GM23338 (cell line): ENCODE data around the gene HLX. TPM values are rescaled to one million over a fixed set of nuclear protein-coding genes. Genes with fewer than 3 reads are reported as not detected.

Experiments
- ATAC-seq: fragments of 200-7000 bp; cut with Tn5 transposase; 3 replicates; pipeline ENCODE4 v1.9.1; 2020
- DNase-seq: peaks from one replicate; pipeline ENCODE4 v3.0.0-alpha.2; 2015; ENCODE audit warnings: low spot score
- H2AFZ ChIP-seq: fragments of 200-600 bp; sonication (generic); 2 replicates; pipeline ENCODE4 v1.8.0; 2016; ENCODE audit warnings: antibody characterized with exemption, mild to moderate bottlenecking, moderate library complexity
- H3F3A ChIP-seq: fragments of 200-600 bp; sonication (generic); replicated peaks from 2 replicates; pipeline ENCODE4 v1.8.0; 2017; ENCODE audit warnings: antibody characterized with exemption, mixed run types, low read depth
- H3K27ac ChIP-seq: fragments of 200-600 bp; sonication (generic); 2 replicates; pipeline ENCODE4 v1.6.1; 2016; ENCODE audit warnings: low read depth
- H3K27me3 ChIP-seq: fragments of 200-600 bp; sonication (generic); 2 replicates; pipeline ENCODE4 v1.8.0; 2016; ENCODE audit warnings: mild to moderate bottlenecking, mixed run types, moderate library complexity; ENCODE audit not compliant: insufficient read depth
- H3K36me3 ChIP-seq: fragments of 200-600 bp; sonication (generic); 2 replicates; pipeline ENCODE4 v1.8.0; 2016; ENCODE audit warnings: mild to moderate bottlenecking; ENCODE audit not compliant: insufficient read depth
- H3K4me1 ChIP-seq: fragments of 200-600 bp; sonication (generic); 2 replicates; pipeline ENCODE4 v1.8.0; 2016; ENCODE audit warnings: mild to moderate bottlenecking, moderate library complexity; ENCODE audit not compliant: insufficient read depth
- H3K4me2 ChIP-seq: fragments of 200-600 bp; sonication (generic); 2 replicates; pipeline ENCODE4 v1.7.1; 2017; ENCODE audit warnings: mixed run types
- H3K4me3 ChIP-seq: fragments of 200-600 bp; sonication (generic); 2 replicates; pipeline ENCODE4 v1.6.1; 2016; ENCODE audit warnings: mixed run types
- H3K79me2 ChIP-seq: fragments of 200-600 bp; sonication (generic); replicated peaks from 2 replicates; pipeline ENCODE4 v1.8.0; 2017; ENCODE audit warnings: mild to moderate bottlenecking; ENCODE audit not compliant: insufficient read depth
- H3K9me2 ChIP-seq: fragments of 200-600 bp; sonication (generic); 2 replicates; pipeline ENCODE4 v1.8.0; 2017; ENCODE audit not compliant: insufficient read depth
- H4K20me1 ChIP-seq: fragments of 200-600 bp; sonication (generic); replicated peaks from 2 replicates; pipeline ENCODE4 v1.8.0; 2017; ENCODE audit warnings: mild to moderate bottlenecking; ENCODE audit not compliant: insufficient read depth
- H3K27ac Mint-ChIP-seq: 2 replicates; pipeline ENCODE4 v1.8.0; 2020; ENCODE audit warnings: inconsistent platforms, mild to moderate bottlenecking, moderate library complexity, mixed read lengths
- H3K27me3 Mint-ChIP-seq: 3 replicates; pipeline ENCODE4 v1.8.0; 2022; ENCODE audit warnings: low read depth, mild to moderate bottlenecking, moderate library complexity, mixed read lengths, inconsistent platforms; ENCODE audit not compliant: insufficient read depth, poor library complexity
- H3K36me3 Mint-ChIP-seq: 3 replicates; pipeline ENCODE4 v1.8.0; 2021; ENCODE audit warnings: low read depth, mild to moderate bottlenecking, inconsistent platforms, moderate library complexity, mixed read lengths
- H3K4me1 Mint-ChIP-seq: 3 replicates; pipeline ENCODE4 v1.8.0; 2020; ENCODE audit warnings: mild to moderate bottlenecking, inconsistent platforms, mixed read lengths
- H3K4me3 Mint-ChIP-seq: 3 replicates; pipeline ENCODE4 v1.8.0; 2021; ENCODE audit warnings: moderate library complexity, mild to moderate bottlenecking, inconsistent platforms, mixed read lengths
- H3K9me3 Mint-ChIP-seq: 3 replicates; pipeline ENCODE4 v1.8.0; 2020; ENCODE audit warnings: moderate library complexity, mild to moderate bottlenecking, inconsistent platforms, mixed read lengths
- CREB1 ChIP-seq: fragments of 250-450 bp; sonication (Bioruptor Pico); IDR thresholded peaks from 2 replicates; pipeline ENCODE4 v1.5.0; 2020; ENCODE audit warnings: low read depth, mild to moderate bottlenecking, moderate library complexity
- CTCF ChIP-seq, 2 experiments: fragments of 200-600 bp in 1 of 2; sonication (generic) in 1 of 2; conservative IDR thresholded peaks; 2 replicates each; pipeline versions ENCODE4 v1.5.1 to v1.6.1; 2016 to 2017; ENCODE audit warnings: antibody characterized with exemption in 2 of 2, low read depth in 2 of 2, mild to moderate bottlenecking in 2 of 2, moderate library complexity in 1 of 2
- EZH2phosphoT487 ChIP-seq: fragments of 200-600 bp; sonication (generic); IDR thresholded peaks from one replicate; pipeline ENCODE4 v1.8.1; 2018; ENCODE audit warnings: antibody characterized with exemption; ENCODE audit not compliant: unreplicated experiment
- POLR2AphosphoS5 ChIP-seq: IDR thresholded peaks from 2 replicates; pipeline ENCODE4 v1.6.1; 2016; ENCODE audit warnings: antibody characterized with exemption, low read depth
- REST ChIP-seq: IDR thresholded peaks from one replicate; pipeline ENCODE4 v1.6.1; 2018; ENCODE audit warnings: antibody characterized with exemption; ENCODE audit not compliant: unreplicated experiment
- STAT1 ChIP-seq: IDR thresholded peaks from one replicate; pipeline ENCODE4 v1.6.1; 2016; ENCODE audit warnings: antibody characterized with exemption; ENCODE audit not compliant: unreplicated experiment
- ZNF114 ChIP-seq: fragments of 250-450 bp; sonication (Bioruptor Pico); IDR thresholded peaks from 2 replicates; pipeline ENCODE4 v1.5.0; 2020; ENCODE audit warnings: mild to moderate bottlenecking, moderate library complexity
- ZNF331 ChIP-seq: fragments of 250-450 bp; sonication (Bioruptor Pico); IDR thresholded peaks from 2 replicates; pipeline ENCODE4 v1.5.0; 2020; ENCODE audit warnings: low read depth, mild to moderate bottlenecking, moderate library complexity
- polyA plus RNA-seq: library from polyadenylated mRNA; unstranded; fragments of >200 nt; fragmentation: Nextera tagmentation; extraction: Ambion mirVana; gene quantifications from 2 replicates; pipeline ENCODE4 v1.2.1, GENCODE V29; 2016
- total RNA-seq: library from RNA; depleted of rRNA; stranded (reverse); fragments of >200 nt; shearing (Covaris generic); gene quantifications from 2 replicates; pipeline ENCODE4 v1.2.3, GENCODE V29; 2014
- TF ChIP-seq, protein P1 (sequence below): IDR thresholded peaks from 2 replicates; pipeline ENCODE4 v1.6.1; 2016; ENCODE audit warnings: antibody characterized with exemption

The HLX gene
- total and polyA plus RNA-seq, 2 experiments from 2014 or later, result 0.07 TPM; not detected in 1

DNA sequence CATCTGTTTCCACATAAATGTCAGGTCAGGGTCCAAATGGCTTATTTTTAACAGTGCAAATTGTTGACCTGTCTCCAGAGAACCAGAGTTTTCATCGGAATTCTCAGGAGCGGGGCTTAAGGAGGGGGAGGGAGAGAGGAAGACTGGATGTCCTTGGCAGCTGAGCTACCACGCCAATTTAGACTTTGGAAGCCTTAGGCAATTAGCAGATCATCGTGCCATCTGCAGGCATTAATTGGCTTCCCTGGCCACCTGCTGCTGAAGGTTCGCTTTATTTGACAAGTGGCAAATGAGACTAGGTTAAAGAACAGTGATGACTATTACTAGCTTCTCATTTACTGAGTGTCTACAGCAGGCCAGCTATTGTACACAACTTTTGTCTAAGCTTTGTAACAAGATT is 43.7 kb downstream of the HLX start:
- Histone ChIP-seq H3K4me3 (no peak overlapping the region), H3K4me1 (peaks cover 5% of the 10 kb centered on the region; the same call in 1 of the 2 replicates), H3K27ac (no peak overlapping the region), H3K79me2 (no peaks in the 10 kb centered on the region), H3K4me2 (no peak overlapping the region), H4K20me1 (no peaks in the 10 kb centered on the region), H3K9me2 (0 out of 2 replicates have a peak, but pooled peaks cover 13% of the 10 kb centered on the region), H3K36me3 (no peaks in the 10 kb centered on the region), H3F3A (no peaks in the 10 kb centered on the region), H3K27me3 (no peaks in the 10 kb centered on the region), H2AFZ (no peak overlapping the region)
- no peak for ATAC-seq
- no peak overlapping the region for H3K4me3 Mint-ChIP-seq
- TF ChIP-seq, protein P1, sequence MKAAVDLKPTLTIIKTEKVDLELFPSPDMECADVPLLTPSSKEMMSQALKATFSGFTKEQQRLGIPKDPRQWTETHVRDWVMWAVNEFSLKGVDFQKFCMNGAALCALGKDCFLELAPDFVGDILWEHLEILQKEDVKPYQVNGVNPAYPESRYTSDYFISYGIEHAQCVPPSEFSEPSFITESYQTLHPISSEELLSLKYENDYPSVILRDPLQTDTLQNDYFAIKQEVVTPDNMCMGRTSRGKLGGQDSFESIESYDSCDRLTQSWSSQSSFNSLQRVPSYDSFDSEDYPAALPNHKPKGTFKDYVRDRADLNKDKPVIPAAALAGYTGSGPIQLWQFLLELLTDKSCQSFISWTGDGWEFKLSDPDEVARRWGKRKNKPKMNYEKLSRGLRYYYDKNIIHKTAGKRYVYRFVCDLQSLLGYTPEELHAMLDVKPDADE, result no peak
- no peak for TF ChIP-seq EZH2phosphoT487
- H3K27me3 Mint-ChIP-seq, result no peaks in the 10 kb centered on the region
- H3K36me3 Mint-ChIP-seq, result no peaks in the 10 kb centered on the region
- no peaks in the 10 kb centered on the region for H3K9me3 Mint-ChIP-seq
- peaks cover 16% of the 10 kb centered on the region for H3K4me1 Mint-ChIP-seq
- H3K27ac Mint-ChIP-seq, result no peak overlapping the region
- DNase-seq, result no peak

DNA sequence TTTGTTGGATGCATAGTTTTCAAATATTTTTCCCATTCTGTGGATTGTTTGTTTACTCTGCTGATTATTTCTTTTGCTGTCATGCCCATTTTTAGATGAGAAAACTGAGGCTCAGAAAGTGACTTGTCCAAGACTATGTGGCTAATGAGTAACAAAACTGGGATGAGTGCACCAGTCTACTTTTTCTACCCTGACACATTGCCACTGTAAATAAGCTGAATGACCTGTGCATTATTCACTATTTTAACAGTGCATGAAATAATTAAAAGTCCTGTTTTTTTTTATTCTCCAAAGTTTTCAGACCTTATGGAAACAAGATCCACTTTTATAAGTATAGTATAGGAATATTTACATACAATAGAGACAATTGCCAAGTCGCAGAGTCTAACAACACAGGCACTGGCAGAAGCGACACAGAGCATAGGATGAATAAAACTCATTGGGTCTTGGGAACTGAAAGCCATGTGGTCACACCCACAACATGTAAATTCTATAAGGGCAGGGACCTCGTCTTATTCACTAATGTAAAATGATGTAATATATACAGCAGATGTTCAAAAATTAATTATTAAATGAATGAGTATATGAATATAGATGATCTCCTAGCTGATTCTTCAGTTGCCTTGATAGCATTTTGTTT is 45.2 kb downstream of the HLX start:
- H3K27ac Mint-ChIP-seq, result no peak overlapping the region
- Histone ChIP-seq H2AFZ (no peak overlapping the region), H3K36me3 (no peaks in the 10 kb centered on the region), H3F3A (no peaks in the 10 kb centered on the region), H3K4me1 (peaks cover 5% of the 10 kb centered on the region; the same call in 1 of the 2 replicates), H3K79me2 (no peaks in the 10 kb centered on the region), H3K27ac (no peak overlapping the region), H4K20me1 (no peaks in the 10 kb centered on the region), H3K4me3 (no peak overlapping the region), H3K4me2 (no peak overlapping the region), H3K9me2 (0 out of 2 replicates have a peak, but pooled peaks cover 13% of the 10 kb centered on the region), H3K27me3 (no peaks in the 10 kb centered on the region)
- no peak overlapping the region for H3K4me3 Mint-ChIP-seq
- ATAC-seq, result no peak
- no peaks in the 10 kb centered on the region for H3K9me3 Mint-ChIP-seq
- no peaks in the 10 kb centered on the region for H3K27me3 Mint-ChIP-seq
- H3K4me1 Mint-ChIP-seq, result peaks cover 16% of the 10 kb centered on the region
- DNase-seq, result no peak
- H3K36me3 Mint-ChIP-seq, result no peaks in the 10 kb centered on the region
- no peak for TF ChIP-seq CREB1 (CRISPR knock-in tag)
- TF ChIP-seq ZNF331 (CRISPR knock-in tag), result no peak
- TF ChIP-seq CTCF (conservative IDR thresholded peaks at IDR 0.05; ENCODE audit: low read depth in 2 of 2), result no peak
- TF ChIP-seq EZH2phosphoT487, result no peak
- TF ChIP-seq REST, result no peak
- TF ChIP-seq, protein P1, result no peak
- TF ChIP-seq POLR2AphosphoS5, result no peak
- no peak for TF ChIP-seq STAT1
- no peak for TF ChIP-seq ZNF114 (CRISPR knock-in tag)
